H1 (cell line): Measurements from ENCODE around the gene GSG1L. TPM values are rescaled to one million over a fixed set of nuclear protein-coding genes. Genes with fewer than 3 reads are reported as not detected.

Experiments
- CTBP2 ChIP-seq: IDR thresholded peaks from 2 replicates; pipeline ENCODE4 v1.7.0; 2011; ENCODE audit warnings: borderline replicate concordance, mild to moderate bottlenecking, moderate library complexity, mixed read lengths, low read length; ENCODE audit not compliant: insufficient read depth, insufficient read length
- KDM5A ChIP-seq: fragments of 200-600 bp; IDR thresholded peaks from 2 replicates; pipeline ENCODE4 v1.7.1; 2012; ENCODE audit warnings: mild to moderate bottlenecking, low read length, inconsistent platforms, mixed read lengths
- polyA plus RNA-seq, 7 experiments: library from polyadenylated mRNA; depleted of rRNA in 3 of 7; stranded (reverse) in 5 of 7; unstranded in 2 of 7; fragments of >200 nt in 5 of 7; fragments of 200-250 nt in 2 of 7; gene quantifications; 1 replicate in 5 of 7; 2 replicates in 1 of 7; 4 replicates in 1 of 7; pipeline versions ENCODE4 v1.2.1 to v1.2.3, GENCODE V29; 2011 to 2013; ENCODE audit warnings: missing spikeins in 2 of 7, mixed read lengths in 2 of 7
- total RNA-seq: library from RNA; stranded (reverse); fragmentation: NEBNext Ultra II Directional; extraction: Animal tissue kit (Norgen Biotek cat#: 25700); gene quantifications from 2 replicates; pipeline ENCODE4 v1.2.1, GENCODE V29; 2021
- TF ChIP-seq, protein P1 (sequence below): IDR thresholded peaks from 2 replicates; pipeline ENCODE4 v1.6.1; 2012; ENCODE audit warnings: inconsistent platforms

The GSG1L gene
- total and polyA plus RNA-seq, 2 of the 8 experiments (the other 6 are each of a cell fraction or from before 2014, with no cell fraction given), result 0.71 to 1.1 TPM

DNA sequence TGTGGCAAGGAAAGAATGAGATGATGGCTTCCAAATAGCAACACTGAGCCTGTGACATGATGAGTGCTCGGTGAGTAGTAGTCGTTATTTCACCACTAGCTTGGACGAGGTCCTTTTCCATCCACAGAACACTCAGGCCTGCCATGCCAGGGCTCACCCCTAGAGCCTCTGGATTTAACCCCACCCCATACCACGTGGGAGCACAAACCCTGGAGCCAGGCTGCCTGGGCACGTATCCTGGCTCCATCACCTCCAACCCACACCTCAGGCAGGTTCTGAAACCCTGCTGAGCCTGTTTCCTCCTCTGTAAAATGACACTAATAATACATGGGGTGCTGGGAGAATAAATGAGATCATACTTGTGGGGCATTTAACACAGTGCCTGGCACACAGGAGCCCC lies 321.2 kb downstream of the GSG1L start (continued):
- TF ChIP-seq CTBP2 (no peak), KDM5A (no peak)
- TF ChIP-seq, protein P1, sequence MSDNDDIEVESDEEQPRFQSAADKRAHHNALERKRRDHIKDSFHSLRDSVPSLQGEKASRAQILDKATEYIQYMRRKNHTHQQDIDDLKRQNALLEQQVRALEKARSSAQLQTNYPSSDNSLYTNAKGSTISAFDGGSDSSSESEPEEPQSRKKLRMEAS, result no peak
